Right lobe of liver (tissue), 6 donors: ENCODE data around the gene PPP1R3F. TPM values are rescaled to one million over a fixed set of nuclear protein-coding genes. Genes with fewer than 3 reads are reported as not detected.

Experiments used
- ATAC-seq, 4 donors: fragments of 200-7000 bp; cut with Tn5 transposase; one replicate each; pipeline ENCODE4 v1.9.1; 2020; ENCODE audit warnings: mild to moderate bottlenecking in 4 of 4, moderate library complexity in 4 of 4
- DNase-seq, 3 donors: peaks; one replicate each; pipeline ENCODE4 v3.0.0-alpha.2; 2020
- H3K27ac ChIP-seq, 3 donors: fragments of 200-600 bp; one replicate each; pipeline ENCODE4 v1.8.0; 2022
- H3K27me3 ChIP-seq, 2 donors: fragments of 200-600 bp; one replicate each; pipeline ENCODE4 v1.8.0; 2022
- H3K36me3 ChIP-seq, 4 donors: fragments of 200-600 bp; sonication (generic) in 1 of 4; one replicate each; pipeline versions ENCODE4 v1.5.1 to v1.8.0; 2017 to 2022; ENCODE audit warnings: control low read depth in 1 of 4
- H3K4me1 ChIP-seq, 4 donors: fragments of 200-600 bp; sonication (generic) in 1 of 4; one replicate each; pipeline versions ENCODE4 v1.5.1 to v1.8.0; 2017 to 2022; ENCODE audit warnings: control low read depth in 1 of 4
- H3K4me3 ChIP-seq, 3 donors: fragments of 200-600 bp; one replicate each; pipeline ENCODE4 v1.8.0; 2022
- H3K9me3 ChIP-seq, 4 donors: fragments of 200-600 bp; sonication (generic) in 1 of 4; one replicate each; pipeline versions ENCODE4 v1.5.1 to v1.8.0; 2017 to 2022; ENCODE audit warnings: control low read depth in 1 of 4
- POLR2A ChIP-seq: fragments of 450-650 bp; IDR thresholded peaks from one replicate; pipeline ENCODE4 v1.6.1; 2017; ENCODE audit warnings: antibody characterized with exemption, mild to moderate bottlenecking
- WGBS: methylation state at CpG from one replicate; pipeline ENCODE4 v1.1.6; 2018; ENCODE audit warnings: low coverage, low lambda C conversion rate; ENCODE audit not compliant: insufficient coverage; ENCODE audit errors: missing lambda C conversion rate; 5-methylcytosine and 5-hydroxymethylcytosine counted together
- intact Hi-C, 2 donors: fragments of 100-400 bp; cut with DNase I; formaldehyde crosslinking; loops; one replicate each; pipeline versions ENCODE4 v1.11.2 to v1.14.1; 2022
- total RNA-seq, 6 experiments: library from RNA; depleted of rRNA in 2 of 6; stranded (reverse); fragments of >200 nt in 2 of 6; fragmentation: NEBNext Ultra II Directional in 3 of 6; extraction: Animal tissue kit (Norgen Biotek cat#: 25700) in 3 of 6; gene quantifications; one replicate each; pipeline versions ENCODE4 v1.1.0 to v1.2.4, GENCODE V29; 2016 to 2023
- TF ChIP-seq, protein P1 (sequence below), 4 donors: fragments of 200-600 bp in 3 of 4; fragments of 450-650 bp in 1 of 4; IDR thresholded peaks; one replicate each; pipeline versions ENCODE4 v1.5.1 to v1.8.0; 2016 to 2022; ENCODE audit warnings: antibody characterized with exemption in 4 of 4, mild to moderate bottlenecking in 2 of 4
- donor health status: DM: no; HTN: yes; CAD: no.
- donor health status: DM: no; HTN: no; CAD: no.
- donor health status: DM: no; HTN: no; CAD: no.
- donor health status: DM: no; HTN: yes; CAD: no.
- donor health status: DM: no; HTN: yes; CAD: no.

The PPP1R3F gene
- total RNA-seq, 6 experiments from 2014 or later, result 1.6 to 4.0 (median 2.2) TPM

DNA sequence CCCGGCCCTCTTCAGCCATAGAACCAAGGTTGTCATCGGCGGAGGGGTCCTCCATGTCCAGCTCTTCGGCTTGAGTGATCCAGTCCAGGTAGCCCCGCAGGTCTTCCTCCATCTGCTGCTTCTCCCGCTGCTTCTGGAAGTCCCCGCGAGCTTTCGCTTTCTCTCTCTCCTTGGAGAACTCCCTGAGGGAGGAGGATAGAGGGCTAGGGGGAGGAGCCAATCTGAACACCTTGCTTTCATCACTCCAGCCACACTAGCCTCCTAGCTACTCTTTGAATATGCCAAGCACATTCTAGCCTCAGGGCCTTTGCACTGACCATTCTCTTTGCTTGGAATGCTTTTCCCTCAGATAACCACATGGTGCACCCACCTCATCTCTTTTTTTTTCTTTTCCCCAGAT lies 42.6 kb upstream of the PPP1R3F start:
- Histone ChIP-seq H3K4me1 (no peaks in the 10 kb centered on the region), H3K27ac (no peak overlapping the region), H3K4me3 (no peak overlapping the region), H3K27me3 (no peaks in the 10 kb centered on the region), H3K9me3 (no peaks in the 10 kb centered on the region), H3K36me3 (no peaks in the 10 kb centered on the region)
- WGBS, result no CpG with 5 or more reads among the region's 9 CpGs
- no peak for DNase-seq
- TF ChIP-seq, protein P1, sequence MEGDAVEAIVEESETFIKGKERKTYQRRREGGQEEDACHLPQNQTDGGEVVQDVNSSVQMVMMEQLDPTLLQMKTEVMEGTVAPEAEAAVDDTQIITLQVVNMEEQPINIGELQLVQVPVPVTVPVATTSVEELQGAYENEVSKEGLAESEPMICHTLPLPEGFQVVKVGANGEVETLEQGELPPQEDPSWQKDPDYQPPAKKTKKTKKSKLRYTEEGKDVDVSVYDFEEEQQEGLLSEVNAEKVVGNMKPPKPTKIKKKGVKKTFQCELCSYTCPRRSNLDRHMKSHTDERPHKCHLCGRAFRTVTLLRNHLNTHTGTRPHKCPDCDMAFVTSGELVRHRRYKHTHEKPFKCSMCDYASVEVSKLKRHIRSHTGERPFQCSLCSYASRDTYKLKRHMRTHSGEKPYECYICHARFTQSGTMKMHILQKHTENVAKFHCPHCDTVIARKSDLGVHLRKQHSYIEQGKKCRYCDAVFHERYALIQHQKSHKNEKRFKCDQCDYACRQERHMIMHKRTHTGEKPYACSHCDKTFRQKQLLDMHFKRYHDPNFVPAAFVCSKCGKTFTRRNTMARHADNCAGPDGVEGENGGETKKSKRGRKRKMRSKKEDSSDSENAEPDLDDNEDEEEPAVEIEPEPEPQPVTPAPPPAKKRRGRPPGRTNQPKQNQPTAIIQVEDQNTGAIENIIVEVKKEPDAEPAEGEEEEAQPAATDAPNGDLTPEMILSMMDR (IDR thresholded peaks at IDR 0.05), result no peak
- no peak for TF ChIP-seq POLR2A
- ATAC-seq, result no peak
- intact Hi-C loops, result no loop called here

DNA sequence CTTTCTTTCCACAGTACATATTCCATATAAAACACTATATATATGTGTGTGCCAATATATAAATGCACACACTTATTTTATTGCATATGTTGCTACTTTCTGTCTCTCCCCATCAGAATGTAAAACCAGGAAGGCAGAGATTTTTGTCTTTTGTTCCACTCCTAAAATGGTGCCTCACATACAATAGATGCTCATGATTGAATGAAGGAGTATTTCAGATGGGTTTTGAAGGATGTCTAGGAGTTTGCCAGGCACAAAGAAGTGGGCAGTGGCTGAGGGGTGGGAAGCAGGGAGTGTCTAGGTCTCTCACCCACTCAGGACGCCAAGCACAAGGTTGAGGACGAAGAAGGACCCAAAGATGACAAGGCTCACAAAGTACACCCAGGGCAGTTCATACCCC lies 41.9 kb upstream of the PPP1R3F start:
- Histone ChIP-seq H3K9me3 (no peaks in the 10 kb centered on the region), H3K4me1 (no peaks in the 10 kb centered on the region), H3K4me3 (no peak overlapping the region), H3K27me3 (no peaks in the 10 kb centered on the region), H3K27ac (no peak overlapping the region), H3K36me3 (no peaks in the 10 kb centered on the region)
- intact Hi-C loops, result no loop called here
- no CpG with 5 or more reads among the region's 2 CpGs for WGBS
- ATAC-seq, result no peak
- TF ChIP-seq, protein P1 (IDR thresholded peaks at IDR 0.05), result no peak
- TF ChIP-seq POLR2A, result no peak
- DNase-seq, result no peak

DNA sequence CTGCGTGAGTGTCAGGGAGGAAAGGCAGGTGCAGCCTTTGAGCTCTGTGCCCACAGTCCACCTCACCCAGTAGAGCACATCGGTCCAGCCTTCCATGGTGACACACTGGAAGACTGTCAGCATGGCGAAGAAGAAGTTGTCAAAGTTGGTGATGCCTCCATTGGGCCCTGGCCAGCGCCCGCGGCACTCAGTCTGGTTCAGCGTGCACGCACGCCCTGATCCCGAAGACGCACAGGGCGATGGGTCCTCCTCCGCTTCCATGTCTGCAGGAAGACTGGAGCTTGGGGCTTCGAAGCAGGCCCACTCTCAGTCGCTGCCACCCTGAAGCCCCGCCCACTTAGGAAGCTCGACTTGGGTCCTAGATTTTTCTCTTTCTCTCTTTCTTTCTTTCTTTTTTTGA lies 41.4 kb upstream of the PPP1R3F start:
- no peak for DNase-seq
- WGBS, result 81% methylated on average over 8 of the region's 17 CpGs
- intact Hi-C loops, result no loop called here

DNA sequence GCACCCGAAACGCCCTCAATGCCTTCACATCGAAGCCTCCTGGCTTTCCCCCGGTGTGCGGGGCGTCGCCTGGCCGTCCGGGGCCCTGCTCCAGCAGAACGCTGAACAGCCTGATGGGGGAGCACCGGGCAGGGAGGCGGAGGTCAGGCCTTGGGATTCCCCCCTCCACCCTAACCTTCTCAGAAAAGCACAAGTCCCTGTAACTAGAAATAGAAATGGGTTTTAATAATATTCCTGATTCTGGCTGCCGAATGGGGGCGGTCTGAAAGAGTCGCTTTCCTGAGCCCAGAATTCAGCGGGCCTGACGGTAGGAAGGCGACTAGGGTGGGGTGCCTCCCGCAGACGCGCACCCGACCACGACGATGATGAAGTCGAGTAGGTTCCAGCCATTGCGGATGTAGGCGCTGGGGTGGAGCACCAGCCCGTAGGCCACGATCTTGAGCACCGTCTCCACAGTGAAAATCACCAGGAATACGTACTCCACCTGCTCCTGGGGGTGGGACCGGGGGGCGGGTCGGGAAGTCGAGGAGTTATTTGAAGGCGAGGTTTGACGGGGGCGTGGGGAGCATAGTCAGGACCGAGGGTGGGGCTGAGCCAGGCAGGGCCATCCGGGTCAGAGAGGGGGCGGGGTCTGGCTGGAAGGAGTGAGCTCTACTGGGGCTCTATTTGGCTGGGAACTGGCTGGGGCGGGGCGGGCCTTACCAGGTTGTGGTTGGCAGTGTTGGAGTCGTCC lies 38.9 kb upstream of the PPP1R3F start:
- Histone ChIP-seq H3K9me3 (no peaks in the 10 kb centered on the region), H3K4me1 (no peaks in the 10 kb centered on the region), H3K27ac (no peak overlapping the region), H3K4me3 (no peak overlapping the region), H3K36me3 (no peaks in the 10 kb centered on the region), H3K27me3 (no peaks in the 10 kb centered on the region)
- peak in 2 of 3 donors; percentile 52 to 60 for DNase-seq
- peak; percentile 46 to 62 (median 54) for ATAC-seq
- WGBS, result 42% methylated on average over 27 of the region's 44 CpGs
- intact Hi-C loops, result no loop called here
- TF ChIP-seq, protein P1 (IDR thresholded peaks at IDR 0.05), result no peak
- TF ChIP-seq POLR2A, result no peak

More for the DNA sequence above, 41.4 kb upstream of the PPP1R3F start:
- TF ChIP-seq, protein P1 (IDR thresholded peaks at IDR 0.05), result no peak
- no peak for TF ChIP-seq POLR2A
- ATAC-seq, result no peak
- H3K4me3 ChIP-seq, result no peak overlapping the region
- H3K9me3 ChIP-seq, result no peaks in the 10 kb centered on the region
- no peaks in the 10 kb centered on the region for H3K4me1 ChIP-seq
- no peaks in the 10 kb centered on the region for H3K27me3 ChIP-seq
- no peak overlapping the region for H3K27ac ChIP-seq
- no peaks in the 10 kb centered on the region for H3K36me3 ChIP-seq
